Body of pancreas (tissue), 4 donors: ENCODE data around the gene EPHB1.

Source experiments
- CTCF ChIP-seq, 7 experiments: fragments of 450-650 bp in 4 of 7; fragments of 200-600 bp in 3 of 7; sonication (generic) in 3 of 7; IDR thresholded peaks; one replicate each; pipeline ENCODE4 v1.5.1; 2016 to 2019; ENCODE audit warnings: antibody characterized with exemption in 7 of 7
- POLR2A ChIP-seq, 3 donors: fragments of 450-650 bp; IDR thresholded peaks; one replicate each; pipeline ENCODE4 v1.6.1; 2016; ENCODE audit warnings: antibody characterized with exemption in 3 of 3, mild to moderate bottlenecking in 2 of 3

- TF ChIP-seq CTCF (IDR thresholded peaks at IDR 0.05): no peak
- no peak for TF ChIP-seq POLR2A (IDR thresholded peaks at IDR 0.05)
These were observed 374.6 kb downstream of the EPHB1 start for GRCh38 chr3:135169651-135170050.
